NCI-H128 (cell line): ENCODE results near the gene GLI2.

ENCODE experiments used
- DNase-seq: peaks from one replicate; lab custom pipeline; 2025; ENCODE audit not compliant: unreplicated experiment; lab: John Stamatoyannopoulos, UW

Gene GLI2

GRCh38 chr2:120769076-120769786 lies 33.6 kb downstream of the GLI2 start:
- DNase-seq = no peak

GRCh38 chr2:120769787-120770120 lies 34.1 kb downstream of the GLI2 start:
- no peak for DNase-seq

GRCh38 chr2:120770176-120770575 lies 34.5 kb downstream of the GLI2 start:
- DNase-seq = no peak

- no peak for DNase-seq
These were observed 35.0 kb downstream of the GLI2 start for GRCh38 chr2:120770641-120771040.

- no peak for DNase-seq
These were observed 35.6 kb downstream of the GLI2 start for GRCh38 chr2:120771111-120771780.

GRCh38 chr2:120771781-120772208 lies 36.1 kb downstream of the GLI2 start:
- no peak for DNase-seq

- no peak for DNase-seq
These were observed 36.6 kb downstream of the GLI2 start for GRCh38 chr2:120772261-120772660.

GRCh38 chr2:120773186-120773800 lies 37.6 kb downstream of the GLI2 start:
- DNase-seq = no peak

GRCh38 chr2:120774557-120775160 lies 39.0 kb downstream of the GLI2 start:
- no peak for DNase-seq

- DNase-seq = no peak
These were observed 39.5 kb downstream of the GLI2 start for GRCh38 chr2:120775194-120775593.

GRCh38 chr2:120775801-120776589 lies 40.3 kb downstream of the GLI2 start:
- DNase-seq = no peak

GRCh38 chr2:120776649-120777048 lies 41.0 kb downstream of the GLI2 start:
- no peak for DNase-seq

- DNase-seq = no peak
These were observed 41.6 kb downstream of the GLI2 start for GRCh38 chr2:120777170-120777751.

- no peak for DNase-seq
These were observed 42.1 kb downstream of the GLI2 start for GRCh38 chr2:120777787-120778186.

- DNase-seq = no peak
These were observed 42.6 kb downstream of the GLI2 start for GRCh38 chr2:120778244-120778643.

GRCh38 chr2:120779781-120780283 lies 44.2 kb downstream of the GLI2 start:
- DNase-seq = no peak

GRCh38 chr2:120780402-120780801 lies 44.7 kb downstream of the GLI2 start:
- no peak for DNase-seq

- no peak for DNase-seq
These were observed 47.7 kb downstream of the GLI2 start for GRCh38 chr2:120783371-120783791.

- no peak for DNase-seq
These were observed 48.3 kb downstream of the GLI2 start for GRCh38 chr2:120783969-120784372.
